AG20443 (cell line): Measurements from ENCODE around the gene LRP6.

Source experiments
- DNase-seq: peaks from one replicate; pipeline ENCODE4 v3.0.0; 2012; ENCODE audit warnings: low spot score, mixed read lengths

The LRP6 gene

GRCh38 chr12:12072064-12072760, 194.6 kb downstream of the LRP6 start:
- no peak for DNase-seq

- peak; percentile 32 for DNase-seq
These were observed 195.9 kb downstream of the LRP6 start, which contains the start of gene BCL2L14 for GRCh38 chr12:12070674-12071656. BCL2L14 (plus strand) TSS chr12:12070939; CDS start chr12:12079306, 8,367 bp downstream.

- no peak for DNase-seq
These were observed 196.9 kb downstream of the LRP6 start for GRCh38 chr12:12069821-12070548.

DNA sequence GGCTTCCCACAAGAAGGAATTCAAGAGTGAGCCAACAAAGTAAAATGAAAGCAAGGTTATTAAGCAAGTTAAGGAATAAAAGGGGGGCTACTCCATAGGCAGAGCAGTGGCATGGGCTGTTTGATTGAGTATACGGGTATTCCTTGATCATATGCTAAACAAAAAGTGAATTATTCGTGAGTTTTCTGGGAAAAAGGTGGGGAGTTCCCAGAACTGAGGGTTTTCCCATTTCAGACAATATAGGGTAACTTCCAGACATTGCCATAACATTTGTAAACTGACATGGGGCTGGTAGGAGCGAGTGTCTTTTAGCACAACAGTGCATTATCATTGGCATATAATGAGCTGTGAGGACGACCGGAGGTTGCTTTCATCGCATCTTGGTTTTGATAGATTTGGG, 198.1 kb downstream of the LRP6 start:
- no peak for DNase-seq
